T-helper 2 cell (primary cell): Measurements from ENCODE around the gene UNK.
A peak's percentile ranks its signal among the peaks of the same experiment; 100 is the strongest.

Experiments
- DNase-seq, 5 experiments: peaks; one replicate each; pipeline versions ENCODE4 v3.0.0 to v3.0.0-alpha.2; 2012 to 2022

UNK gene

GRCh38 chr17:75823257-75824041, 38.8 kb downstream of the UNK start:
- no peak for DNase-seq

GRCh38 chr17:75824050-75824552, 39.5 kb downstream of the UNK start:
- no peak for DNase-seq

- DNase-seq, result no peak
These were observed 40.1 kb downstream of the UNK start for GRCh38 chr17:75824666-75825065.

GRCh38 chr17:75825149-75825552, 40.5 kb downstream of the UNK start:
- no peak for DNase-seq

- no peak for DNase-seq
These were observed 41.3 kb downstream of the UNK start for GRCh38 chr17:75825748-75826370.

- no peak for DNase-seq
These were observed 42.1 kb downstream of the UNK start for GRCh38 chr17:75826561-75827307.

- DNase-seq, result peak; percentile 39 to 75 (median 54)
These were observed 42.9 kb downstream of the UNK start for GRCh38 chr17:75827308-75828075.

- DNase-seq, result no peak
These were observed 43.4 kb downstream of the UNK start for GRCh38 chr17:75828076-75828400.

GRCh38 chr17:75828741-75829140, 44.1 kb downstream of the UNK start:
- no peak for DNase-seq

GRCh38 chr17:75829747-75830146, 45.1 kb downstream of the UNK start:
- no peak for DNase-seq

- DNase-seq, result peak in 1 of 5 experiments; percentile 22
These were observed 45.8 kb downstream of the UNK start for GRCh38 chr17:75830164-75831031.

GRCh38 chr17:75831032-75831571, 46.5 kb downstream of the UNK start:
- no peak for DNase-seq

- DNase-seq, result peak in 3 of 5 experiments; percentile 32 to 85 (median 77)
These were observed 47.6 kb downstream of the UNK start for GRCh38 chr17:75832164-75832651.

- DNase-seq, result peak in 2 of 5 experiments; percentile 32 to 60
These were observed 48.2 kb downstream of the UNK start for GRCh38 chr17:75832652-75833400.

- DNase-seq, result no peak
These were observed 49.8 kb downstream of the UNK start for GRCh38 chr17:75834279-75834920.

- no peak for DNase-seq
These were observed 50.5 kb downstream of the UNK start for GRCh38 chr17:75834928-75835653.

- no peak for DNase-seq
These were observed 51.0 kb downstream of the UNK start for GRCh38 chr17:75835654-75835987.

GRCh38 chr17:75836605-75837004, 52.0 kb downstream of the UNK start:
- DNase-seq, result no peak

GRCh38 chr17:75837899-75838298, 53.3 kb downstream of the UNK start:
- no peak for DNase-seq
